Measurements from ENCODE around the gene HTRA1. TPM values are rescaled to one million over a fixed set of nuclear protein-coding genes. Genes with fewer than 3 reads are reported as not detected.

Gene HTRA1
- polyA plus RNA-seq, 10 donors = 86.1 to 172 (median 119) TPM

- DNase-seq = no peak
Observed at GRCh38 chr10:122550427-122550826, 89.1 kb downstream of the HTRA1 start.

GRCh38 chr10:122550983-122551382 is 89.6 kb downstream of the HTRA1 start:
- no peak for DNase-seq

GRCh38 chr10:122551450-122551849 is 90.1 kb downstream of the HTRA1 start:
- no peak for DNase-seq

- DNase-seq = no peak
Observed at GRCh38 chr10:122553341-122553740, 92.0 kb downstream of the HTRA1 start.

DNA sequence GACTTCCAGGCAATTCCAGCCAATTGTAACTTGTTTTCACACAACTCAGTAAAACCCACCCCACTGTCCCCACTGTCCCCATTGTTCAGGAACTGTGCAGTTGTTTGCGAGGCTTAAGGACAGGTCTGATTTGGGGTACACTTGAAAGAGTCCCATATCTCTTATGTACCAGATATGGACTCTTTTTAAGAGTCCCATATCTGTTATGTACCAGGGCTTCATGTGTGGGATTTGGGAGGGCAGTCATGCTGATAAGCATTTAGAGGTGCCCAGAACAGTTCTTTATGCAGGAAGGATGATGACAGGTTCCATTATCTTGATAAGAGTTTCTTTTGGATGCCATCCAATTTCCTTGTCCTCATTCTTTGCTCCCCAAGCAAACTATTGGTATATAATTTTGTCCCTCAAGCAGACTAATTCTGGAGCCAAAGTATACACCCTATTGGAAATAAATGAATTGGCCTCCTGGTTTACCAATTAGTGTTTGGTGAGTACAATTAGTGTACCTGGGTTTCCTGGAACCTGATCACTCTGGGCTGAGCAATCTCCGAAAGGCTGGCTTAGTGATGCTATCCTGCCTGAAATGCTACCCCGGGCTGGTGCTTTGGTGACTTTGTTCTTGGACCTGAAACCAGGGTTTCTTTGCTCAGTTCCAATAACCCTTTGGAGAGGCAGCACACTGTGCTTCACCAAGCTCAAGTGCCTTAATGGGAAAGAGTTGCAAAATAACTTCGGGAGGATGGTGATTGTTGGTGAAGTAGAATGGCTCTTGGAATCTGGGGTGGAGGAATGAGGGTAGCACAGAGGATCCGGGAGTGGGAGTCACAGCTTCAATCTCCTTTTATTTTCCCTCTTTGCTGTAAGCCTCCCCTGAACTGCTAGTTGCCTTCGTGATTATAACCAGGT is 93.0 kb downstream of the HTRA1 start:
- no peak for DNase-seq

DNA sequence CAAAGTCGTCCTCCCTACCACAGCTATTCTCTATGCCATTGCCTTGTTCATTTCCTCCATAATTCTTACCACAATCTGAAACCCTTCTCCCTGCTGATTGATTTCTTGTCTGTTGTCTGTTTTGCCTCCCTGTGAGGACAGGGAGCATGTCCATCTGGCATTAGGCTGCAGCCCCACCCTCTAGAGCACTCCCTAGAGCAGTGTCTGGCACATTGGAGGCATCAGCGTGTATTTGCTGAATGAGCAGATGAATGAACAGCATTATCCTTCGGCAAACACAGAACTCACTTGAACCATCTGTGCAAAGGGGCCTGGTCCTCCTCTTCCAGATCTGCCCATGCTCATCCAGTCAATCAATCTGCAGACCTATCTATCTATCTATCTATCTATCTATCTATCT is 94.1 kb downstream of the HTRA1 start:
- DNase-seq = no peak

DNA sequence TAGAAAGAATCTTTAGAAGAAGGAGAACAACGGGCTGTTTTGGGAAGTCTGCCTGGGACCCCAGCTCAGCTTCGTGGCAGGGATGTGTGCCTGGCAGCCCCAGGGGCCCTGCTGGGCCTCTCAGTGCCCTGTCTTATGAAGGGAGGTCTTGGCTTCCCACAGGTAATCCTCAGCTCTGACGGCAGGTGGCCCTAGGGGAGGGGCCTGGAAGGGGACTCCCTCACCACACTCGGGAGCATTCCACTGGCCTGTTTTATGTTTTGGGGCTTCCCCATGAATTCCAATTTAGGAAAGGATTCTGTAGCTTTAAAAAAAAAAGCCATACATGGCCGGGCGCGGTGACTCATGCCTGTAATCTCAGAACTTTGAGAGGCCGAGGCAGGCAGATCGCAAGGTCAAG is 96.2 kb downstream of the HTRA1 start:
- DNase-seq = no peak

DNA sequence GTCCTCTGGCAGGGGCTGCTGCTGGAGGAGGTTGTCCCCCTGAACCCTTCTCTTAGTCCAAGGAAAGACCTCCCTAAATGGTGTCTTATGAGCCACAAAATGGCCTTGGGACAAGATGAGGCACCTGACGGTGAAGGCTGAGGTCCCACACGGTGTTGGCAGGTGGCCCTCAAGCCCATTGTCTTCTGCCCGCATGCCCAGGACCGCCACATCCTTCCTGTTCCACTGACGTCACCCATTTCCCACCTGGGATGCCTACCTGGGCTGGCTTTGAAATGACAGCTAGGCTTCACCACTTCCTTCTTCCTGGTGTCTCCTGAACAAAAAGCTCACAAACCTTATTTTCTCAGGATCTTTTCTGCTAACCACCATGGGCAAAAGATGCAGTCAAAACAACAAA is 97.1 kb downstream of the HTRA1 start:
- no peak for DNase-seq

GRCh38 chr10:122559228-122559627 is 97.9 kb downstream of the HTRA1 start:
- DNase-seq = no peak

- DNase-seq = no peak
Observed at GRCh38 chr10:122560279-122560804, 99.0 kb downstream of the HTRA1 start, which contains the start of gene DMBT1. Gene DMBT1, plus strand, starts transcription at chr10:122560754. Its CDS starts 17 bp downstream, at chr10:122560771.

DNA sequence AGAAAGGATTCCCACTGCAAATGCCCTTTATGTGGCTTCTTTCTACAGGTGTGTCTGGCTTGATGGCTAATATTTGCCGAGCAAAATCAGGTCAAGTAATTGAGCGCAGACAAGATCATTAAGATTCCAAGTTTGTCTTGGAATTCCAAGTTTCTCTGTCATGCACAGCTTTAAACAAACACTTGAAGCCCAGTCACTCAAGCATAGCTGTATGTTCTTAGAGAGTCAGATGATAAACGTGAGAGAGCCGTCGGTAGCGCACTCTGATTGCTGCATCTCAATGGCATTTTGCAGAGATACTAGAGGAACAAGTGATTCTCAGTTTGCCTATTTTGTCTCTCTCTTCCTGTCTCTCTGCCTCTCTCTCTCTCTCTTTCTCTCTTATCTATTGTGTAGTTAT is 99.9 kb downstream of the HTRA1 start:
- no peak for DNase-seq

DNA sequence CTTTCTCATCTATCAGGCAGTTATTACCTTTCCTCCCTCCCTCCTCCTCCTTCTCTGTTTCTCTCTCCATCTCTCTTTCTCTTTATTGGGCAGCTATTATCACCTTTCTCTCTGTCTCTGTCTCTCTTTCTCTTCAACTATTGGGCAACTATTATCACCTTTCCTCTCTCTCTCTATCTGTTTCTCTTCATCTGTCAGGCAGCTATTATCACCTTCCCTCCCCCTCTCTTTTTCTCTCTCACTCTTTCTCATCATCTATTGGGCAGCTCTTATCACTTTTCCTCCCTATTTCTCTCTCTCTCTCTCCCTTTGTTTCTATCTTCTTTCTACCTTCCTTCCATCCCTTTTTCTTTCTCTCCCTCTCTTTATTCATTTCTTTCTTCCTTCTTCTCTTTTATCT is 100.4 kb downstream of the HTRA1 start:
- DNase-seq = no peak

Other genes starting within 250 kb of the HTRA1 start
- gene BTBD16, start 190.3 kb upstream of the HTRA1 start, polyA plus RNA-seq (ENCODE audit: insufficient read length in 10 of 10) = under 1 TPM in 5 of 10 donors, not detected in 5; 0.07 to 0.43 (median 0.31) TPM
- 10 to 100 TPM; 32.6 to 46.7 (median 34.4) TPM for gene PLEKHA1, start 86.8 kb upstream of the HTRA1 start, polyA plus RNA-seq (ENCODE audit: insufficient read length in 10 of 10)
- under 1 TPM in 4 of 10 donors, not detected in 6; 0.16 to 0.56 (median 0.35) TPM for gene ARMS2, start 6.9 kb upstream of the HTRA1 start, polyA plus RNA-seq (ENCODE audit: insufficient read length in 10 of 10)
- gene DMBT1, start 99.2 kb downstream of the HTRA1 start, polyA plus RNA-seq (ENCODE audit: insufficient read length in 10 of 10) = 1 to 10 TPM in 1 of 10 donors, under 1 TPM in 1, not detected in 8; 0.19 to 1.9 TPM
- gene C10orf120, start 238.3 kb downstream of the HTRA1 start, polyA plus RNA-seq (ENCODE audit: insufficient read length in 10 of 10) = not detected

Measured in muscle of back (tissue), 11 donors.